Keratinocyte (primary cell): ENCODE measurements around the gene TMOD1.
"Not testable (repeated sequence)": the region's sequence is repeated elsewhere in the genome, so short reads cannot be mapped to it uniquely, and the experiment has no call there.

Experiments
- EZH2 ChIP-seq: IDR thresholded peaks from one replicate; pipeline ENCODE4 v1.6.1; 2012; ENCODE audit warnings: inconsistent platforms, mild to moderate bottlenecking, low read length, moderate library complexity
- TF ChIP-seq, protein P1 (sequence below), 3 experiments: IDR thresholded peaks in 1 of 3; conservative IDR thresholded peaks in 1 of 3; optimal IDR thresholded peaks in 1 of 3; 2 replicates in 2 of 3; 3 replicates in 1 of 3; pipeline versions ENCODE3 to v1.5.1; 2011; ENCODE audit warnings: low read length in 3 of 3, mild to moderate bottlenecking in 3 of 3, moderate library complexity in 2 of 3, control low read depth in 1 of 3, inconsistent platforms in 1 of 3; ENCODE audit not compliant: insufficient read depth in 2 of 3; ENCODE audit errors: extremely low read depth in 1 of 3

DNA sequence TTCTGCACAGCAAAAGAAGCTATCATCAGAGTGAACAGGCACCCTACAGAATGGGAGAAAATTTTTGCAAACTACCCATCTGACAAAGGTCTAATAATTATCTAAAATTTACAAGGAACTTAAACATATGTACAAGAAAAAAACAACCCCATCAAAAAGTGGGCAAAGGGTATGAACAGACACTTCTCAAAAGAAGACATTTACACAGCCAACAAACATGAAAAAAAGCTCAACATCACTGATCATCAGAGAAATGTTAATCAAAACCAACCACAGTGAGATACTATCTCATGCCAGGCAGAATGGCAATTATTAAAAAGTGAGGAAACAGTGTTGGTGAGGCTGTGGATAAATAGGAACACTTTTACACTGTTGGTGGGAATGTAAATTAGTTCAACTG, 44.6 kb upstream of the TMOD1 start:
- TF ChIP-seq, protein P1, sequence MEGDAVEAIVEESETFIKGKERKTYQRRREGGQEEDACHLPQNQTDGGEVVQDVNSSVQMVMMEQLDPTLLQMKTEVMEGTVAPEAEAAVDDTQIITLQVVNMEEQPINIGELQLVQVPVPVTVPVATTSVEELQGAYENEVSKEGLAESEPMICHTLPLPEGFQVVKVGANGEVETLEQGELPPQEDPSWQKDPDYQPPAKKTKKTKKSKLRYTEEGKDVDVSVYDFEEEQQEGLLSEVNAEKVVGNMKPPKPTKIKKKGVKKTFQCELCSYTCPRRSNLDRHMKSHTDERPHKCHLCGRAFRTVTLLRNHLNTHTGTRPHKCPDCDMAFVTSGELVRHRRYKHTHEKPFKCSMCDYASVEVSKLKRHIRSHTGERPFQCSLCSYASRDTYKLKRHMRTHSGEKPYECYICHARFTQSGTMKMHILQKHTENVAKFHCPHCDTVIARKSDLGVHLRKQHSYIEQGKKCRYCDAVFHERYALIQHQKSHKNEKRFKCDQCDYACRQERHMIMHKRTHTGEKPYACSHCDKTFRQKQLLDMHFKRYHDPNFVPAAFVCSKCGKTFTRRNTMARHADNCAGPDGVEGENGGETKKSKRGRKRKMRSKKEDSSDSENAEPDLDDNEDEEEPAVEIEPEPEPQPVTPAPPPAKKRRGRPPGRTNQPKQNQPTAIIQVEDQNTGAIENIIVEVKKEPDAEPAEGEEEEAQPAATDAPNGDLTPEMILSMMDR (optimal IDR thresholded peaks at IDR 0.05 in 1 of 3, IDR thresholded peaks at IDR 0.05 in 1 of 3, conservative IDR thresholded peaks at IDR 0.05 in 1 of 3; ENCODE audit: extremely low read depth in 1 of 3, insufficient read depth in 2 of 3, low read length in 3 of 3), result not testable (repeated sequence)
- not testable (repeated sequence) for TF ChIP-seq EZH2
